ENCODE results near the gene NHLRC4. TPM values are rescaled to one million over a fixed set of nuclear protein-coding genes. Genes with fewer than 3 reads are reported as not detected.

Gene NHLRC4
- total and polyA plus RNA-seq, 4 donors = 0.17 to 7.0 (median 0.25) TPM; not detected in 1

GRCh38 chr16:572865-573650, 6.3 kb downstream of the NHLRC4 start:
- Histone ChIP-seq H3K27ac (ENCODE audit: low read depth in 1 of 2, low read length in 2 of 2) (no peak overlapping the region), H3K9ac (ENCODE audit: low read depth in 1 of 2, low read length in 2 of 2) (no peak overlapping the region), H3K36me3 (ENCODE audit: control insufficient read depth in 4 of 4, insufficient read depth in 3 of 4, low read depth in 1 of 4, low read length in 3 of 4) (peaks cover 0 to 7% (median under 1%) of the 10 kb centered on the region in 4 donors), H3K4me1 (ENCODE audit: control insufficient read depth in 4 of 4, insufficient read depth in 4 of 4, low read length in 3 of 4) (peaks cover 5 to 34% (median 16%) of the 10 kb centered on the region in 4 donors), H3K27me3 (ENCODE audit: control insufficient read depth in 4 of 4, insufficient read depth in 4 of 4, low read length in 3 of 4) (no peaks in the 10 kb centered on the region), H3K4me3 (ENCODE audit: low read depth in 1 of 3, low read length in 3 of 3) (no peak overlapping the region), H3K9me3 (ENCODE audit: control insufficient read depth in 4 of 4, low read length in 3 of 4) (no peaks in the 10 kb centered on the region)
- no peak for DNase-seq (ENCODE audit: low spot score)
- WGBS = 90% methylated on average over 27 of the region's 27 CpGs
- no peak for TF ChIP-seq HNF4G (IDR thresholded peaks at IDR 0.05)

- WGBS = 95% methylated on average over 46 of the region's 46 CpGs
- Histone ChIP-seq H3K9me3 (ENCODE audit: control insufficient read depth in 4 of 4, low read length in 3 of 4) (no peaks in the 10 kb centered on the region), H3K27ac (ENCODE audit: low read depth in 1 of 2, low read length in 2 of 2) (no peak overlapping the region), H3K9ac (ENCODE audit: low read depth in 1 of 2, low read length in 2 of 2) (no peak overlapping the region), H3K27me3 (ENCODE audit: control insufficient read depth in 4 of 4, insufficient read depth in 4 of 4, low read length in 3 of 4) (no peaks in the 10 kb centered on the region), H3K4me1 (ENCODE audit: control insufficient read depth in 4 of 4, insufficient read depth in 4 of 4, low read length in 3 of 4) (peaks cover 4 to 33% (median 16%) of the 10 kb centered on the region in 4 donors), H3K36me3 (ENCODE audit: control insufficient read depth in 4 of 4, insufficient read depth in 3 of 4, low read depth in 1 of 4, low read length in 3 of 4) (peaks cover 0 to 7% (median under 1%) of the 10 kb centered on the region in 4 donors), H3K4me3 (ENCODE audit: low read depth in 1 of 3, low read length in 3 of 3) (no peak overlapping the region)
- TF ChIP-seq JUND (IDR thresholded peaks at IDR 0.05) = no peak
- TF ChIP-seq REST (IDR thresholded peaks at IDR 0.05) = no peak
- DNase-seq (ENCODE audit: low spot score) = no peak
Measured at GRCh38 chr16:574021-574760, 7.4 kb downstream of the NHLRC4 start.

- Histone ChIP-seq H3K9ac (ENCODE audit: low read depth in 1 of 2, low read length in 2 of 2) (no peak overlapping the region), H3K9me3 (ENCODE audit: control insufficient read depth in 4 of 4, low read length in 3 of 4) (no peaks in the 10 kb centered on the region), H3K36me3 (ENCODE audit: control insufficient read depth in 4 of 4, insufficient read depth in 3 of 4, low read depth in 1 of 4, low read length in 3 of 4) (peaks cover 0 to 7% (median under 1%) of the 10 kb centered on the region in 4 donors), H3K4me3 (ENCODE audit: low read depth in 1 of 3, low read length in 3 of 3) (no peak overlapping the region), H3K4me1 (ENCODE audit: control insufficient read depth in 4 of 4, insufficient read depth in 4 of 4, low read length in 3 of 4) (peaks cover 0 to 24% (median 11%) of the 10 kb centered on the region in 4 donors), H3K27ac (ENCODE audit: low read depth in 1 of 2, low read length in 2 of 2) (no peak overlapping the region), H3K27me3 (ENCODE audit: control insufficient read depth in 4 of 4, insufficient read depth in 4 of 4, low read length in 3 of 4) (no peaks in the 10 kb centered on the region)
- WGBS = 83% methylated on average over 36 of the region's 36 CpGs
- no peak for DNase-seq (ENCODE audit: low spot score)
- TF ChIP-seq RAD21 (IDR thresholded peaks at IDR 0.05) (no peak), TAF1 (conservative IDR thresholded peaks at IDR 0.05) (no peak), JUND (IDR thresholded peaks at IDR 0.05) (no peak), RXRA (IDR thresholded peaks at IDR 0.05) (no peak), YY1 (IDR thresholded peaks at IDR 0.05) (no peak), NR2F2 (IDR thresholded peaks at IDR 0.05) (no peak), MAX (IDR thresholded peaks at IDR 0.05) (no peak), REST (IDR thresholded peaks at IDR 0.05) (no peak), EGR1 (IDR thresholded peaks at IDR 0.05; ENCODE audit: low read depth in 2 of 2) (no peak), GABPA (IDR thresholded peaks at IDR 0.05 in 1 of 2, conservative IDR thresholded peaks at IDR 0.05 in 1 of 2) (no peak), HNF4A (conservative IDR thresholded peaks at IDR 0.05) (no peak), ATF3 (IDR thresholded peaks at IDR 0.05) (no peak), ZBTB33 (IDR thresholded peaks at IDR 0.05) (no peak)
Measured at GRCh38 chr16:575354-576196, 8.8 kb downstream of the NHLRC4 start.

Measured in liver (tissue), 9 donors.